ENCODE data around the gene DIPK2A. TPM values are rescaled to one million over a fixed set of nuclear protein-coding genes. Genes with fewer than 3 reads are reported as not detected.

DIPK2A gene
- total and polyA plus RNA-seq, 2 donors (not counting 3 experiments of a cell fraction or from before 2014, with no cell fraction given) = 18.9 to 43.0 TPM

- no TSS peak for BruUV-seq (replicated peaks)
- intact Hi-C loops (cut with micrococcal nuclease) (no loop called here), dilution Hi-C loops (cut with MboI; ENCODE audit: extremely low pct_ligation_motif_present, low sequenced_read_pairs) (no loop called here)
- Histone ChIP-seq H3K36me3 (ENCODE audit: control insufficient read depth in 2 of 2, extremely low read depth in 1 of 2, insufficient read depth in 2 of 2, low read length in 2 of 2) (no peaks in the 10 kb centered on the region), H3K27ac (ENCODE audit: insufficient read depth, low read depth, low read length) (no peak overlapping the region), H3K27me3 (ENCODE audit: control insufficient read depth in 2 of 2, insufficient read depth in 2 of 2, low read length in 2 of 2) (no peaks in the 10 kb centered on the region), H3K9me1 (replicated peaks; ENCODE audit: control insufficient read depth, extremely low read depth, insufficient read depth, low read length) (no peaks in the 10 kb centered on the region), H4K20me1 (replicated peaks; ENCODE audit: control insufficient read depth, extremely low read depth, insufficient read depth, low read length) (no peaks in the 10 kb centered on the region), H3K4me2 (ENCODE audit: insufficient read depth, low read length) (no peak overlapping the region), H3K9ac (replicated peaks; ENCODE audit: extremely low read depth, insufficient read depth, low read length) (no peak overlapping the region), H3K4me3 (replicated peaks in 1 of 3; ENCODE audit: insufficient read depth in 1 of 3, low read depth in 1 of 3, low read length in 3 of 3) (no peak overlapping the region), H3K4me1 (ENCODE audit: control insufficient read depth, extremely low read depth, insufficient read depth, low read length) (no peaks in the 10 kb centered on the region), H3K79me2 (ENCODE audit: control insufficient read depth, insufficient read depth, low read length) (no peaks in the 10 kb centered on the region), H2AFZ (ENCODE audit: low read depth, low read length) (no peak overlapping the region), H3K9me3 (replicated peaks; ENCODE audit: control insufficient read depth, insufficient read depth, low read length) (no peaks in the 10 kb centered on the region)
- no peak for DNase-seq (ENCODE audit: low read depth, low spot score)
- no peak for TF ChIP-seq JUN (IDR thresholded peaks at IDR 0.05; ENCODE audit: borderline replicate concordance, insufficient read depth, insufficient read length, low read depth)
- no peak for TF ChIP-seq CTCF (IDR thresholded peaks at IDR 0.05; ENCODE audit: extremely low read depth in 1 of 2, insufficient read depth in 1 of 2, low read depth in 1 of 2, low read length in 2 of 2)
- TF ChIP-seq GATA2 (IDR thresholded peaks at IDR 0.05; ENCODE audit: insufficient read depth, insufficient read length, low read depth, low read length) = no peak
- TF ChIP-seq FOS (IDR thresholded peaks at IDR 0.05; ENCODE audit: borderline replicate concordance, insufficient read depth, low read length) = no peak
- no peak for TF ChIP-seq POLR2AphosphoS5 (IDR thresholded peaks at IDR 0.05; ENCODE audit: insufficient read depth, low read depth, low read length)
- no peak for TF ChIP-seq EZH2 (IDR thresholded peaks at IDR 0.05; ENCODE audit: borderline replicate concordance, low read depth, low read length, severe bottlenecking)
- no peak for TF ChIP-seq MAX (IDR thresholded peaks at IDR 0.05; ENCODE audit: insufficient read depth, insufficient read length)
- TF ChIP-seq POLR2A (IDR thresholded peaks at IDR 0.05; ENCODE audit: low read depth, low read length) = no peak
- no peak for TF ChIP-seq MYC (IDR thresholded peaks at IDR 0.05; ENCODE audit: low read depth, low read length)
- ChIA-PET CTCF (no interaction called here), POLR2A (no interaction called here)
- no peak for FAIRE-seq
These were observed 46.9 kb upstream of the DIPK2A start for GRCh38 chr3:143924522-143925285.
